Left colon (tissue), 2 donors: ENCODE data around the gene NUPR1. TPM values are rescaled to one million over a fixed set of nuclear protein-coding genes. Genes with fewer than 3 reads are reported as not detected.
A peak's percentile ranks its signal among the peaks of the same experiment; 100 is the strongest.
"Not testable (repeated sequence)": the region's sequence is repeated elsewhere in the genome, so short reads cannot be mapped to it uniquely, and the experiment has no call there.

Experiments
- ATAC-seq: fragments of 200-7000 bp; cut with Tn5 transposase; one replicate; pipeline ENCODE4 v1.9.1; 2020; ENCODE audit warnings: mild to moderate bottlenecking, moderate library complexity
- DNase-seq, 2 donors: peaks; one replicate each; pipeline ENCODE4 v3.0.0-alpha.2; 2020
- intact Hi-C, 2 donors: fragments of 100-400 bp; cut with DNase I in 1 of 2; cut with micrococcal nuclease in 1 of 2; formaldehyde crosslinking; loops; one replicate each; pipeline versions ENCODE4 v1.11.2 to v1.14.0; 2022; cut with DNase I, micrococcal nuclease
- long read RNA-seq: library from polyadenylated mRNA; unstranded; transcript quantifications from one replicate; pipeline ENCODE4 v2.0.0, GENCODE V29; 2021
- total RNA-seq, 2 donors: library from RNA; stranded (reverse); fragmentation: NEBNext Ultra II Directional; extraction: Animal tissue kit (Norgen Biotek cat#: 25700); gene quantifications; one replicate each; pipeline ENCODE4 v1.2.1, GENCODE V29; 2021
- donor health status: DM: no; HTN: no; CAD: no.
- donor health status: DM: yes; HTN: yes; CAD: no.

NUPR1 gene
- total RNA-seq, result 100 to 1,000 TPM in 1 of 2 donors, 10 to 100 TPM in 1; 52.2 to 106 TPM
- long read RNA-seq, full-length matches to known transcripts, result 125 of 136 reads
- long read RNA-seq, partial matches to known transcripts, result 10 of 136 reads
- long read RNA-seq, other reads (novel, unspliced or antisense), result 1 of 136 reads

GRCh38 chr16:28538733-28539596 is at the start of gene NUPR1:
Gene NUPR1 (minus strand): TSS chr16:28538974. CDS start chr16:28538907, 67 bp downstream.
- intact Hi-C loops, result no loop called here
- ATAC-seq, result peak; percentile 58

GRCh38 chr16:28587386-28587785 is 48.6 kb upstream of the NUPR1 start:
- intact Hi-C loops, result no loop called here
- ATAC-seq, result no peak
- DNase-seq, result no peak

More at GRCh38 chr16:28538733-28539596, at the start of gene NUPR1:
- DNase-seq, result peak; percentile 87 to 97

DNA sequence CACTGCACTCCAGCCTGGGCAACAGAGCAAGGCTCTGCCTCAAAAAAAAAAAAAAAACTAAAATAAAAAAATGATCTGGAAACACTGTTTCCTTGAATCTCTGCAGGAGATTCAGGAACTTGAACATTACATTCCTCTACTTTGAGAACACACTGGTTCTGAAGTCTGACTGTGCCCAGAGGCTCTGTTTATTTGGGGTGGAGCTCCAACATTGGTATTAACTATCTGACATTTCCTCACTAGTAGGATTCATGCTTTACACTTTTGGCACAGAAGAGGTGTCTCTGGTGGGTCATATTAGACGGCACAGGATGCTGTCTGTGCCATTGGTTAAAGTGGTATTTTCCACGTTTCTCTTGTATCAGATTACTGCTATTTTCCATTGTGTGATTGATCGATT is 47.7 kb upstream of the NUPR1 start:
- intact Hi-C loops, result no loop called here
- no peak for DNase-seq
- ATAC-seq, result no peak

GRCh38 chr16:28585674-28586073 is 46.9 kb upstream of the NUPR1 start:
- peak; percentile 69 to 74 for DNase-seq

DNA sequence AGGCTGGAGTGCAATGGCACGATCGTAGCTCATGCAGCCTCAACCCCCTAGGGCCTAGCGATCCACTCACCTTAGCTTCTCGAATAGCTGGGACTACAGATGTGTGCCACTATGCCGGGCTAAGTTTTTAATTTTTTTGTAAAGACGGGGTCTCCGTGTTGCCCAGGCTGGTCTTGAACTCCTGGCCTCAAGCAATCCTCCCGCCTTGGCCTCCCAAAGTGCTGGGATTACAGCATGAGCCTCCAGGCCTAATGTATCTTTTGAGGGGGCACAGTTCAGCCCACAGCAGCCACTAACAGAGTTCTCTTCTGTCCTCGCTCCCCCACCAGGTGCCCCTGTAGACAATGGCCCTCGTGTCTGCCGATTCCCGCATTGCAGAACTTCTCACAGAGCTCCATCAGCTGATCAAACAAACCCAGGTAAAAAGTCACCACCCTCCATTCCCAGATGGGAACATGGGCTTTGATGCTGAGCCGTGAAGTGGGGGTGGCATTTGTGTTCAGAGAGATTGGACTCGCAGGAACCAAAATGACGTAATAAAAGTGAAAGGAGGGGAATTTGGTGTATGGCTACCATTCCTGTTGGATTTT is 42.0 kb upstream of the NUPR1 start:
- DNase-seq, result no peak
- intact Hi-C loops, result no loop called here

More at GRCh38 chr16:28585674-28586073, 46.9 kb upstream of the NUPR1 start:
- peak; percentile 90 for ATAC-seq
- intact Hi-C loops, result no loop called here

GRCh38 chr16:28575446-28576109 is 36.8 kb upstream of the NUPR1 start:
- no peak for DNase-seq
- no peak for ATAC-seq
- intact Hi-C loops, result no loop called here

More for the DNA sequence above, 42.0 kb upstream of the NUPR1 start:
- no peak for ATAC-seq

GRCh38 chr16:28574925-28575324 is 36.2 kb upstream of the NUPR1 start:
- no peak for DNase-seq
- no peak for ATAC-seq
- intact Hi-C loops, result no loop called here

- intact Hi-C loops, result no loop called here
- ATAC-seq (no peak), DNase-seq (no peak)
Observed at GRCh38 chr16:28573738-28574718, 35.3 kb upstream of the NUPR1 start.

DNA sequence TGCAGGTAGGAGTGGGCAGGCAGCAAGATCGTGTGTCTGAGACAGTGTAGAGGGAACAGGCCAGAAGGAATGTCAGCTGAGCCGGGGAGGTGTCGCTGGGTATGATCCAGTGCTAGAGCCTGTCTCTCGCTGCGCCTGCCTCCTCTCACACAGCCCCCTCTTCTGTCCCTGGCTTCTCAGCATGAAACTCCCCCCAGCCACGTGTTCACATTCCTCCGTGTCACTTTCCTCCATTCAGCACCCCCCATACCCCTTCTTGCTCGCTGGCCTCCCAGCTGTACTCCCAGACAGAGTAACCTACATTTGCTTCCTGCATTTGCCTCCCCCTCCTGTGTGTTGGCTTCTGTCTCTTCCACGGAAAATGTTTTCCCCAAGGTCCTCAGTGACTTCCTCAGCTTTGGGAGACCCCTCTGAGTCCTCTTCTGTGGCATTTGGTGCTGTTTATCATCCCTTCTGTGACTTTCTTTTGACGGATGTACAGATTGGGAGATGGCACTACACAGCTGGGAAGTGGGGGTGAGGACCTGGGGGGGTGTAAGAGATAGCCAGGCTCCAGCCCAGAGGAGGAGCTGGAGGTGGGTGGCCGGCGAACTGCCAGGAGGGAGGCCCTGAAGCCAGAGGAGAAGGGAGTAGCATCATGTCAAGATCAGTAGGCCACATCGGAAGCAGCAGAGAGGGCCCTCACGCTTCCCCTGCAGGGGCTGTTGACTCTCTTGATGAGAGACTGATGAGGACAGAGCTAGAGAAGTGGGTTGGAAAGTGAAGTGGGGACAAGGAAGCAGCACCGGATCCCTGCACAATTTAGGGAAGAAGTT is 34.1 kb upstream of the NUPR1 start:
- DNase-seq (no peak), ATAC-seq (no peak)
- intact Hi-C loops, result no loop called here

- ATAC-seq (no peak), DNase-seq (no peak)
- intact Hi-C loops, result no loop called here
Observed at GRCh38 chr16:28569968-28570752, 31.4 kb upstream of the NUPR1 start.

GRCh38 chr16:28569021-28569420 is 30.2 kb upstream of the NUPR1 start:
- DNase-seq (no peak), ATAC-seq (no peak)
- intact Hi-C loops, result no loop called here

DNA sequence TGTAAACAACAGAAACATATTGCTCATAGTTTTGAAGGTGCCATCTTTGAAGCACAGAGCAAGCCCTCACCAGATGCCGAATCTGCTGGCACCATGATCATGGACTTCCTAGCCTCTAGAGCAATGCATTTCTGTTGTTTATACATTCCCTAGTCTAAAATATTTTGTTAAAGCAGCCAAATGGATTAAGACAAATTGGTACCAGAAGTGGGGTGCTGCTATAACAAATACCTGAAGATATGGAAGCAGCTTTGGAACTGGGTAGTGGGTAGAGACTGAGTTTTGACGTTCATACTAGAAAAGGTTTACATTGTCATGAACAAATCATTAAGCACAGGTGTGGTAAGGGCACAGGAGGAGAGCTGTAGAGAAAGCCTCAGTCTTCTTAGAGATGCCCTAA is 28.5 kb upstream of the NUPR1 start:
- intact Hi-C loops, result no loop called here
- no peak for ATAC-seq
- DNase-seq, result no peak

- DNase-seq, intact Hi-C loops, ATAC-seq: not testable (repeated sequence)
Observed at GRCh38 chr16:28566233-28566925, 27.6 kb upstream of the NUPR1 start.

DNA sequence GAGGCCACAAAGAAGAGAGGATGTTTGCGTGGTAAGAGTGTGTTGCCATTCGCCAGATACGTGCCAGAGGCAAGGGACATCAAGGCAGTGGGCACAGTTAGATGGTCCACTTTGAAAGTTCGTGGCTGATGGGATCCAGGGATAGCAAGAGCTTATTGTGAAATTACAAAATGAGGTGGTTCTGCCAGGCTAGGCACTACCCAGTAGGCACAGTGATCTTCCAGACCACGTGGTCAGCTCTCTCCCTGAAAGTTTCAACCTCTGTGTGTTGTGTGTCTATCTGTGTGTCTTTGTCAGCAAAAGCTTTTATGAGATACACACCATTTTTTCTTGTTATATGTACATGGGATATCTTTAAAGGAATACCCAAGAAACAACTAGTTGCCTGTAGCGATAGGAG is 24.4 kb upstream of the NUPR1 start:
- ATAC-seq (no peak), DNase-seq (no peak)
- intact Hi-C loops, result no loop called here

DNA sequence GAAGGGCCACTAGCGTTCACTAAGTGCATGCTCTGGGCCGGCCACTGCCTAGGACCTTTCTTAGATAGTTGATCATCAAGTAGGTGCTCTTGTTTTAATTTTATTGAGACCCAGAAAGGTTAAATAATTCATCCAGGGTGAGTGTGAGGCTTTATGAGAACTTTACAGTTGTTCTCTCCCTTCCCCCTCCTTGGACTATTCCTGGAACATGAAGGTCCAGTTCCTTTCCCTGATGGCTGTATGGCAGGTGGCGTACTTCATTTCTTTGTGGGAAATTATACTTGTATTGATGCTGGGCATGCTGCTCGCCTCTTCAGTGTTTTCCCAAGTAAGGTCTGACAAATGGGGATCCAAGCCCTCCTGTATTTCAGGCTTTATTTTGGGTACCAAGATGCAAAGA is 23.4 kb upstream of the NUPR1 start:
- intact Hi-C loops, result no loop called here
- ATAC-seq (no peak), DNase-seq (no peak)

GRCh38 chr16:28561557-28562187 is 22.9 kb upstream of the NUPR1 start:
- no peak for DNase-seq
- intact Hi-C loops, result no loop called here
- no peak for ATAC-seq
